H1 (cell line): ENCODE results near the gene GPATCH2. TPM values are rescaled to one million over a fixed set of nuclear protein-coding genes. Genes with fewer than 3 reads are reported as not detected.

Source experiments
- CTCF ChIA-PET: fragments of 300-600 bp; sonication (Branson Sonifier 250); formaldehyde crosslinking; loops from one replicate; lab custom pipeline; 2021; ENCODE audit not compliant: partially characterized antibody; lab: Charles Lee
- POLR2A ChIA-PET: fragments of 300-600 bp; sonication (Branson Sonifier 250); formaldehyde crosslinking; loops from one replicate; lab custom pipeline; 2021; ENCODE audit warnings: inconsistent platforms; ENCODE audit not compliant: partially characterized antibody; lab: Charles Lee
- DNase-seq, 2 experiments: peaks; one replicate each; pipeline versions ENCODE4 v3.0.0 to v3.0.0-alpha.2; 2010 to 2022; ENCODE audit warnings: low spot score in 2 of 2, low read depth in 1 of 2, mixed read lengths in 1 of 2
- FAIRE-seq: peaks from 2 replicates; lab custom pipeline; 2011; peaks lifted over from hg19 to GRCh38; lab: Jason Lieb, UNC
- H2AFZ ChIP-seq: 2 replicates; pipeline ENCODE4 v1.8.1; 2012; ENCODE audit warnings: low read length, inconsistent platforms
- H2AK5ac ChIP-seq: 2 replicates; pipeline ENCODE4 v1.6.1; 2013; ENCODE audit warnings: low read depth, low read length
- H2BK120ac ChIP-seq: replicated peaks from 2 replicates; pipeline ENCODE3; 2013; ENCODE audit warnings: low read depth, low read length, inconsistent platforms
- H2BK12ac ChIP-seq: 2 replicates; pipeline ENCODE4 v1.6.1; 2013; ENCODE audit warnings: low read depth, low read length
- H2BK15ac ChIP-seq: 2 replicates; pipeline ENCODE4 v1.6.1; 2013; ENCODE audit warnings: low read length
- H2BK20ac ChIP-seq: 2 replicates; pipeline ENCODE4 v1.6.1; 2013; ENCODE audit warnings: low read length
- H2BK5ac ChIP-seq: 2 replicates; pipeline ENCODE4 v1.6.1; 2013; ENCODE audit warnings: low read depth, low read length
- H3K14ac ChIP-seq: 2 replicates; pipeline ENCODE4 v1.6.1; 2013; ENCODE audit warnings: inconsistent platforms; ENCODE audit not compliant: insufficient read length
- H3K18ac ChIP-seq: 2 replicates; pipeline ENCODE4 v1.6.1; 2013; ENCODE audit warnings: low read length; ENCODE audit errors: extremely low read depth
- H3K23ac ChIP-seq: 2 replicates; pipeline ENCODE4 v1.6.1; 2013; ENCODE audit warnings: inconsistent platforms; ENCODE audit not compliant: insufficient read length
- H3K23me2 ChIP-seq: 2 replicates; pipeline ENCODE4 v1.6.1; 2013; ENCODE audit warnings: low read depth, low read length
- H3K27ac ChIP-seq: 2 replicates; pipeline ENCODE4 v1.6.1; 2011; ENCODE audit warnings: low read depth, low read length, inconsistent platforms
- H3K27me3 ChIP-seq, 4 experiments: replicated peaks in 1 of 4; 1 replicate in 1 of 4; 2 replicates in 3 of 4; pipeline versions ENCODE4 v1.6.1 to v1.8.1; 2011 to 2013; ENCODE audit warnings: low read length in 3 of 4, mild to moderate bottlenecking in 3 of 4, inconsistent platforms in 2 of 4, mixed read lengths in 2 of 4, moderate library complexity in 1 of 4; ENCODE audit not compliant: control insufficient read depth in 3 of 4, insufficient read depth in 3 of 4; ENCODE audit errors: extremely low read depth in 1 of 4
- H3K36me3 ChIP-seq, 4 experiments: 2 replicates each; pipeline versions ENCODE4 v1.6.1 to v1.8.1; 2011 to 2013; ENCODE audit warnings: mild to moderate bottlenecking in 4 of 4, low read length in 3 of 4, moderate library complexity in 2 of 4, control low read depth in 1 of 4, inconsistent platforms in 1 of 4; ENCODE audit not compliant: insufficient read depth in 4 of 4, control insufficient read depth in 2 of 4
- H3K4ac ChIP-seq: replicated peaks from 2 replicates; pipeline ENCODE3; 2013; ENCODE audit warnings: low read length, low read depth, mixed read lengths, inconsistent platforms; ENCODE audit not compliant: insufficient read length
- H3K4me1 ChIP-seq, 4 experiments: replicated peaks in 1 of 4; 1 replicate in 1 of 4; 2 replicates in 3 of 4; pipeline versions ENCODE4 v1.6.1 to v1.8.1; 2011 to 2013; ENCODE audit warnings: low read length in 3 of 4, inconsistent platforms in 2 of 4, mixed read lengths in 1 of 4; ENCODE audit not compliant: insufficient read depth in 4 of 4, control insufficient read depth in 3 of 4
- H3K4me2 ChIP-seq, 2 experiments: 2 replicates each; pipeline versions ENCODE4 v1.6.1 to v1.8.1; 2011 to 2013; ENCODE audit warnings: low read depth in 2 of 2, low read length in 2 of 2, control low read depth in 1 of 2, inconsistent platforms in 1 of 2, mild to moderate bottlenecking in 1 of 2; ENCODE audit not compliant: insufficient read depth in 1 of 2
- H3K4me3 ChIP-seq, 4 experiments: fragments of 200-600, 300-600 bp in 1 of 4; sonication (generic), shearing (Covaris generic), sonication (Bioruptor Twin) in 1 of 4; 2 replicates each; pipeline versions ENCODE4 v1.5.1 to v1.8.1; 2011 to 2016; ENCODE audit warnings: low read length in 4 of 4, low read depth in 3 of 4, control low read depth in 2 of 4, inconsistent platforms in 2 of 4, mild to moderate bottlenecking in 2 of 4, mixed read lengths in 1 of 4, moderate library complexity in 1 of 4; ENCODE audit not compliant: insufficient read depth in 2 of 4; ENCODE audit errors: extremely low read depth in 1 of 4
- H3K56ac ChIP-seq: replicated peaks from 2 replicates; pipeline ENCODE3; 2013; ENCODE audit warnings: low read depth, mild to moderate bottlenecking, mixed read lengths, low read length, inconsistent platforms; ENCODE audit not compliant: insufficient read length
- H3K79me1 ChIP-seq: 2 replicates; pipeline ENCODE4 v1.6.1; 2013; ENCODE audit warnings: low read depth, low read length, control low read depth
- H3K79me2 ChIP-seq, 2 experiments: 2 replicates each; pipeline versions ENCODE4 v1.6.1 to v1.8.1; 2012 to 2013; ENCODE audit warnings: low read length in 2 of 2, mild to moderate bottlenecking in 2 of 2, inconsistent platforms in 1 of 2; ENCODE audit not compliant: insufficient read depth in 2 of 2, control insufficient read depth in 1 of 2
- H3K9ac ChIP-seq, 4 experiments: replicated peaks in 1 of 4; 1 replicate in 1 of 4; 2 replicates in 3 of 4; pipeline versions ENCODE4 v1.6.1 to v1.8.1; 2011 to 2013; ENCODE audit warnings: low read depth in 3 of 4, low read length in 3 of 4, control low read depth in 2 of 4, mild to moderate bottlenecking in 2 of 4, moderate library complexity in 2 of 4, inconsistent platforms in 1 of 4; ENCODE audit errors: extremely low read depth in 1 of 4
- H3K9me3 ChIP-seq, 2 experiments: 2 replicates each; pipeline versions ENCODE4 v1.6.1 to v1.8.1; 2012 to 2013; ENCODE audit warnings: mild to moderate bottlenecking in 2 of 2, moderate library complexity in 2 of 2, control low read depth in 1 of 2, inconsistent platforms in 1 of 2, low read depth in 1 of 2, low read length in 1 of 2, mixed read lengths in 1 of 2; ENCODE audit not compliant: insufficient read depth in 2 of 2
- H4K20me1 ChIP-seq, 2 experiments: replicated peaks in 1 of 2; 2 replicates each; pipeline versions ENCODE3 to v1.8.1; 2011 to 2013; ENCODE audit warnings: inconsistent platforms in 2 of 2, low read length in 2 of 2, mild to moderate bottlenecking in 1 of 2; ENCODE audit not compliant: insufficient read depth in 2 of 2, control insufficient read depth in 1 of 2
- H4K5ac ChIP-seq: 2 replicates; pipeline ENCODE4 v1.6.1; 2013; ENCODE audit warnings: low read length, low read depth, mixed read lengths, inconsistent platforms; ENCODE audit not compliant: insufficient read length
- H4K8ac ChIP-seq: 2 replicates; pipeline ENCODE4 v1.8.0; 2013; ENCODE audit warnings: mild to moderate bottlenecking, moderate library complexity, low read length, inconsistent platforms; ENCODE audit not compliant: insufficient read depth; ENCODE audit errors: extremely low read depth
- H4K91ac ChIP-seq: replicated peaks from 2 replicates; pipeline ENCODE3; 2013; ENCODE audit warnings: low read length, mixed read lengths, inconsistent platforms; ENCODE audit not compliant: insufficient read length
- BACH1 ChIP-seq: IDR thresholded peaks from 2 replicates; pipeline ENCODE4 v1.6.1; 2012; ENCODE audit warnings: low read length, improper control_type of control experiment
- BCL11A ChIP-seq, 2 experiments: IDR thresholded peaks; one replicate each; pipeline ENCODE4 v1.6.1; 2011; ENCODE audit warnings: low read depth in 2 of 2, low read length in 2 of 2, mild to moderate bottlenecking in 2 of 2
- CEBPB ChIP-seq: IDR thresholded peaks from 2 replicates; pipeline ENCODE4 v1.6.1; 2012; ENCODE audit warnings: low read depth, low read length
- KDM5A ChIP-seq: fragments of 200-600 bp; IDR thresholded peaks from 2 replicates; pipeline ENCODE4 v1.7.1; 2012; ENCODE audit warnings: mild to moderate bottlenecking, low read length, inconsistent platforms, mixed read lengths
- MAFK ChIP-seq: IDR thresholded peaks from 2 replicates; pipeline ENCODE4 v1.6.1; 2012; ENCODE audit warnings: low read depth, mild to moderate bottlenecking, improper control_type of control experiment, low read length
- NANOG ChIP-seq: IDR thresholded peaks from 2 replicates; pipeline ENCODE4 v1.6.1; 2011; ENCODE audit warnings: low read length, low read depth, mild to moderate bottlenecking, inconsistent platforms; ENCODE audit not compliant: insufficient read depth, poor library complexity, severe bottlenecking
- POLR2AphosphoS5 ChIP-seq: IDR thresholded peaks from 2 replicates; pipeline ENCODE4 v1.6.1; 2011; ENCODE audit warnings: low read depth, low read length
- POU5F1 ChIP-seq: IDR thresholded peaks from 2 replicates; pipeline ENCODE4 v1.6.1; 2011; ENCODE audit warnings: low read depth, mild to moderate bottlenecking, low read length, moderate library complexity
- RAD21 ChIP-seq, 2 experiments: IDR thresholded peaks in 1 of 2; conservative IDR thresholded peaks in 1 of 2; 2 replicates each; pipeline ENCODE4 v1.6.1; 2011; ENCODE audit warnings: low read depth in 2 of 2, low read length in 2 of 2, improper control_type of control experiment in 1 of 2, inconsistent platforms in 1 of 2, mild to moderate bottlenecking in 1 of 2, moderate library complexity in 1 of 2
- RBBP5 ChIP-seq: IDR thresholded peaks from 2 replicates; pipeline ENCODE4 v1.7.1; 2012; ENCODE audit warnings: low read depth, mild to moderate bottlenecking, inconsistent platforms, low read length, moderate library complexity, borderline replicate concordance
- RNF2 ChIP-seq: fragments of 200-900, 300-1000 bp; sonication (generic); IDR thresholded peaks from 2 replicates; pipeline ENCODE4 v1.7.1; 2016; ENCODE audit warnings: borderline replicate concordance, low read depth, mild to moderate bottlenecking, antibody characterized with exemption, low read length; ENCODE audit not compliant: poor library complexity, severe bottlenecking; ENCODE audit errors: missing control alignments
- SIN3A ChIP-seq, 2 experiments: IDR thresholded peaks in 1 of 2; conservative IDR thresholded peaks in 1 of 2; 2 replicates each; pipeline ENCODE4 v1.6.1; 2011 to 2012; ENCODE audit warnings: low read length in 2 of 2, improper control_type of control experiment in 1 of 2, low read depth in 1 of 2, mild to moderate bottlenecking in 1 of 2
- WGBS, 2 experiments: shearing (Covaris generic) in 1 of 2; methylation state at CpG; one replicate each; pipeline versions ENCODE4 v1.1.6 to v1.1.7; 2013 to 2015; ENCODE audit warnings: low lambda C conversion rate in 2 of 2, mixed read lengths in 2 of 2, inconsistent platforms in 1 of 2, low coverage in 1 of 2, missing lambda C conversion rate in 1 of 2; ENCODE audit not compliant: insufficient replicate concordance in 2 of 2, insufficient coverage in 1 of 2, insufficient read length in 1 of 2; ENCODE audit errors: extremely low coverage in 1 of 2, missing lambda C conversion rate in 1 of 2; 5-methylcytosine and 5-hydroxymethylcytosine counted together
- polyA plus RNA-seq, 7 experiments: library from polyadenylated mRNA; depleted of rRNA in 3 of 7; stranded (reverse) in 5 of 7; unstranded in 2 of 7; fragments of >200 nt in 5 of 7; fragments of 200-250 nt in 2 of 7; gene quantifications; 1 replicate in 5 of 7; 2 replicates in 1 of 7; 4 replicates in 1 of 7; pipeline versions ENCODE4 v1.2.1 to v1.2.3, GENCODE V29; 2011 to 2013; ENCODE audit warnings: missing spikeins in 2 of 7, mixed read lengths in 2 of 7
- total RNA-seq: library from RNA; stranded (reverse); fragmentation: NEBNext Ultra II Directional; extraction: Animal tissue kit (Norgen Biotek cat#: 25700); gene quantifications from 2 replicates; pipeline ENCODE4 v1.2.1, GENCODE V29; 2021
- TF ChIP-seq, protein P1 (sequence below): IDR thresholded peaks from 2 replicates; pipeline ENCODE4 v1.6.1; 2012; ENCODE audit warnings: inconsistent platforms

The GPATCH2 gene
- total and polyA plus RNA-seq, 2 of the 8 experiments (the other 6 are each of a cell fraction or from before 2014, with no cell fraction given), result 3.9 to 13.1 TPM

DNA sequence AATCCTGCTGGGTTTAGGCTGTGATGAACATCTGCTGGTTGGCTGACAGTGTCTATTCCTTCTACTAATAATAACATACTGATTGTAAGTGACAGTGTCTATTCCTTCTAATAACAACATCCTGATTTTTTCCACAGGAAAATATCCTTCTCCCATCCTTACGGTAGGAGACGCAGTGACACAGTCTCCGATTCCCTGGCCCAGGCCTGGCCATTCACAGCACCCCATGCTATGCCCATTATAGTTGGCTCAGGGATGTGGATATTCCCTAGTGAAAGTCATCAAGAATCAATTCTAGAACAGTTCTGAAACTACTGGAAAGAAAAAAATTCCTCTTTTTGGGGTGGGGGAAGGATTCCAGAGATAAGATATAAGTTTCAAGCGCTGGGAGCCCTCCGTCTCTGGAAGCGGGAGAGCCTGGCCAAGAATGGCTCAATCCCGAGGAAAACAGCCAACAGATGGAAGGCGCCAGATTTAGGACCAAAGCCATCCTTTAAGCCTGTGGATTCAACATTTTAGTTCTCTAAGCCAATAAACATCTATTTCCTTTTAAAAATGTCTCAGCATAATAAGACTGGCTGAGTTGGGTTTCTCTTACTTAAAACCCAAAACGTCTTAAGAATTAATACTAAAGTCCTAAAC lies 88.6 kb downstream of the GPATCH2 start:
- H3K23ac ChIP-seq, result no peak overlapping the region
- H2BK12ac ChIP-seq, result no peak overlapping the region
- no peak overlapping the region for H4K8ac ChIP-seq
- 95% methylated on average over 9 of the region's 9 CpGs; no CpG with 5 or more reads in 1 of the 2 experiments for WGBS, 2 experiments
- no peak overlapping the region for H3K14ac ChIP-seq
- ChIA-PET POLR2A (no interaction called here), CTCF (no interaction called here)
- no peaks in the 10 kb centered on the region for H3K27me3 ChIP-seq
- H3K27ac ChIP-seq, result no peak overlapping the region
- no peak overlapping the region for H3K4me3 ChIP-seq
- H2BK5ac ChIP-seq, result no peak overlapping the region
- H3K79me1 ChIP-seq, result no peaks in the 10 kb centered on the region
- no peak overlapping the region for H2BK120ac ChIP-seq
- H2BK20ac ChIP-seq, result no peak overlapping the region
- no peak overlapping the region for H3K4me2 ChIP-seq
- H4K91ac ChIP-seq, result no peak overlapping the region
- no peak overlapping the region for H2AFZ ChIP-seq
- no peaks in the 10 kb centered on the region for H3K79me2 ChIP-seq
- FAIRE-seq (no peak), DNase-seq (no peak)
- no peaks in the 10 kb centered on the region for H3K9me3 ChIP-seq
- no peak overlapping the region for H3K18ac ChIP-seq
- H2BK15ac ChIP-seq, result no peak overlapping the region
- no peak overlapping the region for H3K56ac ChIP-seq
- no peaks in the 10 kb centered on the region for H3K23me2 ChIP-seq
- no peak overlapping the region for H3K9ac ChIP-seq
- no peaks in the 10 kb centered on the region for H3K4me1 ChIP-seq
- H3K36me3 ChIP-seq, result no peaks in the 10 kb centered on the region
- no peak overlapping the region for H3K4ac ChIP-seq
- no peak overlapping the region for H2AK5ac ChIP-seq
- H4K5ac ChIP-seq, result no peak overlapping the region
- H4K20me1 ChIP-seq, result no peaks in the 10 kb centered on the region
- no peak for TF ChIP-seq POU5F1
- TF ChIP-seq, protein P1, sequence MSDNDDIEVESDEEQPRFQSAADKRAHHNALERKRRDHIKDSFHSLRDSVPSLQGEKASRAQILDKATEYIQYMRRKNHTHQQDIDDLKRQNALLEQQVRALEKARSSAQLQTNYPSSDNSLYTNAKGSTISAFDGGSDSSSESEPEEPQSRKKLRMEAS, result no peak
- no peak for TF ChIP-seq KDM5A
- TF ChIP-seq MAFK, result no peak
- TF ChIP-seq RBBP5, result no peak
- TF ChIP-seq RAD21 (IDR thresholded peaks at IDR 0.05 in 1 of 2, conservative IDR thresholded peaks at IDR 0.05 in 1 of 2; ENCODE audit: low read depth in 2 of 2, low read length in 2 of 2), result no peak
- TF ChIP-seq BCL11A (IDR thresholded peaks at IDR 0.05; ENCODE audit: low read depth in 2 of 2, low read length in 2 of 2), result no peak
- TF ChIP-seq POLR2AphosphoS5, result no peak
- no peak for TF ChIP-seq RNF2
- no peak for TF ChIP-seq SIN3A (conservative IDR thresholded peaks at IDR 0.05 in 1 of 2, IDR thresholded peaks at IDR 0.05 in 1 of 2; ENCODE audit: low read depth in 1 of 2, low read length in 2 of 2)
- TF ChIP-seq BACH1, result no peak
- TF ChIP-seq NANOG, result no peak
- TF ChIP-seq CEBPB, result no peak
